T-cell (primary cell): ENCODE measurements around the gene PTCH1. TPM values are rescaled to one million over a fixed set of nuclear protein-coding genes. Genes with fewer than 3 reads are reported as not detected.

ENCODE experiments used
- ATAC-seq, 4 experiments: fragments of 200-7000 bp in 3 of 4; fragments of 150-1000 bp in 1 of 4; cut with Tn5 transposase; replicated peaks in 1 of 4; 1 replicate in 3 of 4; 2 replicates in 1 of 4; pipeline ENCODE4 v1.10.0; 2021; ENCODE audit warnings: moderate library complexity in 3 of 4, mild to moderate bottlenecking in 2 of 4, moderate number of reproducible peaks in 1 of 4
- CTCF ChIA-PET, 2 donors: fragments of 300-600 bp; sonication (Branson Sonifier 250); formaldehyde crosslinking; loops; one replicate each; lab custom pipeline; 2022; ENCODE audit warnings: antibody characterized with exemption in 2 of 2; lab: Charles Lee
- POLR2A ChIA-PET, 2 donors: fragments of 300-600 bp; sonication (Branson Sonifier 250); formaldehyde crosslinking; loops; one replicate each; lab custom pipeline; 2022; ENCODE audit warnings: antibody characterized with exemption in 2 of 2; lab: Charles Lee
- DNase-seq, 35 experiments: peaks; one replicate each; pipeline versions ENCODE4 v3.0.0 to v3.0.0-alpha.2; 2013 to 2023
- H3K27ac ChIP-seq: one replicate; pipeline ENCODE4 v1.5.1; 2013; ENCODE audit warnings: low read length
- H3K27me3 ChIP-seq, 2 experiments: replicated peaks in 1 of 2; 1 replicate in 1 of 2; 2 replicates in 1 of 2; pipeline versions ENCODE4 v1.6.1 to v1.7.0; 2013; ENCODE audit warnings: low read length in 1 of 2, mixed read lengths in 1 of 2; ENCODE audit not compliant: control insufficient read depth in 2 of 2, insufficient read depth in 2 of 2; ENCODE audit errors: extremely low read depth in 1 of 2
- H3K36me3 ChIP-seq, 2 donors: 1 replicate in 1 of 2; 2 replicates in 1 of 2; pipeline versions ENCODE4 v1.6.1 to v1.7.0; 2013; ENCODE audit warnings: low read length in 1 of 2; ENCODE audit not compliant: control insufficient read depth in 2 of 2, insufficient read depth in 1 of 2; ENCODE audit errors: extremely low read depth in 1 of 2
- H3K4me1 ChIP-seq, 2 experiments: 1 replicate in 1 of 2; 2 replicates in 1 of 2; pipeline versions ENCODE4 v1.6.1 to v1.7.0; 2013; ENCODE audit warnings: low read length in 2 of 2, mixed read lengths in 1 of 2; ENCODE audit not compliant: insufficient read depth in 2 of 2, control insufficient read depth in 1 of 2; ENCODE audit errors: extremely low read depth in 1 of 2
- H3K4me3 ChIP-seq, 2 donors: 1 replicate in 1 of 2; 2 replicates in 1 of 2; pipeline versions ENCODE4 v1.5.1 to v1.7.0; 2013; ENCODE audit warnings: mild to moderate bottlenecking in 2 of 2, low read length in 1 of 2, moderate library complexity in 1 of 2; ENCODE audit not compliant: control insufficient read depth in 1 of 2; ENCODE audit errors: extremely low read depth in 1 of 2
- H3K9me3 ChIP-seq: 2 replicates; pipeline ENCODE4 v1.7.0; 2013
- H3K27ac Mint-ChIP-seq, 2 donors: one replicate each; pipeline ENCODE4 v1.8.0; 2020 to 2021; ENCODE audit warnings: mild to moderate bottlenecking in 2 of 2, mixed read lengths in 2 of 2
- H3K27me3 Mint-ChIP-seq, 2 donors: one replicate each; pipeline ENCODE4 v1.8.0; 2021 to 2022; ENCODE audit warnings: mixed read lengths in 2 of 2
- H3K36me3 Mint-ChIP-seq: one replicate; pipeline ENCODE4 v1.8.0; 2021; ENCODE audit warnings: mixed read lengths
- H3K4me1 Mint-ChIP-seq, 3 donors: one replicate each; pipeline ENCODE4 v1.8.0; 2020 to 2022; ENCODE audit warnings: mixed read lengths in 3 of 3, mild to moderate bottlenecking in 1 of 3
- H3K4me3 Mint-ChIP-seq, 3 donors: one replicate each; pipeline ENCODE4 v1.8.0; 2020 to 2022; ENCODE audit warnings: mild to moderate bottlenecking in 3 of 3, mixed read lengths in 3 of 3, moderate library complexity in 3 of 3
- H3K9me3 Mint-ChIP-seq, 3 donors: one replicate each; pipeline ENCODE4 v1.8.0; 2020 to 2022; ENCODE audit warnings: mixed read lengths in 3 of 3
- WGBS: methylation state at CpG from one replicate; pipeline ENCODE4 v1.1.5; 2013; ENCODE audit warnings: missing lambda C conversion rate; ENCODE audit not compliant: insufficient coverage; 5-methylcytosine and 5-hydroxymethylcytosine counted together
- total RNA-seq, 35 experiments: library from RNA in 6 of 35; stranded (reverse) in 6 of 35; fragments of 120-200 nt in 1 of 35; gene quantifications; one replicate each; pipeline versions ENCODE4 v1.2.1 to v1.2.4 and lab custom pipeline; 2013 to 2026

PTCH1 gene
- total RNA-seq, 5 donors from 2014 or later (not counting 1 experiment from before 2014, with no cell fraction given), result 23.4 to 35.5 (median 29.2) TPM

- ATAC-seq, result no peak
- H3K27ac Mint-ChIP-seq, result no peak overlapping the region
- CTCF ChIA-PET, result no interaction called here
- Histone ChIP-seq H3K9me3 (no peaks in the 10 kb centered on the region), H3K4me1 (peaks cover 0 to 2% of the 10 kb centered on the region in 2 experiments), H3K27me3 (peaks cover 0 to 10% of the 10 kb centered on the region in 2 experiments), H3K36me3 (peaks cover 0 to 70% of the 10 kb centered on the region in 2 donors), H3K4me3 (no peak overlapping the region), H3K27ac (no peak overlapping the region)
- H3K9me3 Mint-ChIP-seq, result no peaks in the 10 kb centered on the region
- H3K27me3 Mint-ChIP-seq, result no peaks in the 10 kb centered on the region
- no peak overlapping the region for H3K4me3 Mint-ChIP-seq
- 89% methylated on average over 12 of the region's 22 CpGs for WGBS
- peaks cover 53% of the 10 kb centered on the region for H3K36me3 Mint-ChIP-seq
- POLR2A ChIA-PET, result no interaction called here
- no peaks in the 10 kb centered on the region for H3K4me1 Mint-ChIP-seq
- no peak for DNase-seq
Observed at GRCh38 chr9:95449016-95449415, 67.8 kb downstream of the PTCH1 start.

- DNase-seq, result no peak
- Histone ChIP-seq H3K4me3 (no peak overlapping the region), H3K4me1 (peaks cover 0 to 2% of the 10 kb centered on the region in 2 experiments), H3K27me3 (peaks cover 0 to 10% of the 10 kb centered on the region in 2 experiments), H3K36me3 (peaks cover 0 to 59% of the 10 kb centered on the region in 2 donors), H3K27ac (no peak overlapping the region), H3K9me3 (no peaks in the 10 kb centered on the region)
- ChIA-PET POLR2A (interaction anchor here in 1 of 2 donors (0.7 kb wide), 1 partner anchor 103 kb away, joined by 4 read pairs; no protein-coding TSS in a partner anchor), CTCF (interaction anchor here in 1 of 2 donors (0.5 kb wide), 1 partner anchor 69 kb away, joined by 3 read pairs; the partner anchor contains the start of gene PTCH1)
- WGBS, result 88% methylated on average over 19 of the region's 23 CpGs
- H3K4me3 Mint-ChIP-seq, result no peak overlapping the region
- no peak overlapping the region for H3K27ac Mint-ChIP-seq
- H3K36me3 Mint-ChIP-seq, result peaks cover 44% of the 10 kb centered on the region
- no peak for ATAC-seq
- no peaks in the 10 kb centered on the region for H3K9me3 Mint-ChIP-seq
- no peaks in the 10 kb centered on the region for H3K27me3 Mint-ChIP-seq
- no peaks in the 10 kb centered on the region for H3K4me1 Mint-ChIP-seq
Observed at GRCh38 chr9:95447660-95448420, 68.9 kb downstream of the PTCH1 start.

DNA sequence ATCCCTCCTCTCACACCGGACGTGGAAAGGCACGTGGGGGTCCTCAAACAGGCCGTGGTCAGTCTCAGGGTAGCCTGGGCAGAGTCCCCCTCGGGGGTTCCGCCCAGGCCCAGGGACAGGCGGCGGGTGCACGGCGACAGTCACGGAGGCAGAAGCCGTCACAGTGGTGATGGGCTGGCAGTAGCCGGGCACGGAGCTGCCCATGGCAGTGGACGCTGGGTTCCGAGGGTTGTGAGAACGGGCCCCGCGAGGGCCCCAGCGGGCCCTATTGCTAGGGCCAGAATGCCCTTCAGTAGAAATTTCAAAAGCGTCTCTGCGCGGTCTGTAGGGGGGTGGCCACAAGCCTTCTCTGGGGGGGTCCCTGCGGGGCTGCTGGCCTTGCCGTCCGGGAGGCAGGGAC lies 69.8 kb downstream of the PTCH1 start:
- Mint-ChIP-seq H3K4me3 (no peak overlapping the region), H3K36me3 (peaks cover 38% of the 10 kb centered on the region), H3K27ac (no peak overlapping the region), H3K4me1 (no peaks in the 10 kb centered on the region), H3K9me3 (no peaks in the 10 kb centered on the region), H3K27me3 (no peaks in the 10 kb centered on the region)
- POLR2A ChIA-PET, result no interaction called here
- Histone ChIP-seq H3K36me3 (peaks cover 0 to 52% of the 10 kb centered on the region in 2 donors), H3K27me3 (peaks cover 0 to 10% of the 10 kb centered on the region in 2 experiments), H3K9me3 (no peaks in the 10 kb centered on the region), H3K4me1 (peaks cover 0 to 2% of the 10 kb centered on the region in 2 experiments), H3K27ac (no peak overlapping the region), H3K4me3 (no peak overlapping the region)
- WGBS, result 96% methylated on average over 26 of the region's 26 CpGs
- ATAC-seq (no peak), DNase-seq (no peak)
- CTCF ChIA-PET, result interaction anchor here in 1 of 2 donors (0.5 kb wide), 1 partner anchor 70 kb away, joined by 3 read pairs; the partner anchor contains the start of gene PTCH1

DNA sequence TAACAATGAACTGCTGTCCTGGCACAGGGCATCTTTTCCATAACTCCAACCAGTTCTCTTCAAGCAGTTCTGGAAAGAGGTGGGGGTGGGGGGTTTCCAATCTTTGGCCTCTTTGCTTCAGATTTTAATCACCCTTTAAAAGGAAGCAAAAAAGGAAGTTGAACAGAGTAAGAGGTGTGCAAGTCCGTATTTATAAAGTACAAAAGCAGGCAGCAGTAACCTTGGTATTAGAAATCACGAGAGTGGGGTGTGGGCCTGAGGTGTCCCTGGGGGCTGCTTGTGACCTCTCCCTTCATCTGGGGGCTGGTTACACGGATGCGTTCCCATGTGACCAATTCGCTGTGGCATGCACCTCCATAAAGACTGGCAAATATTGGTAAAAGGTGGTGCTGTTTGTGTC lies 70.5 kb downstream of the PTCH1 start:
- H3K4me3 ChIP-seq, result no peak overlapping the region
- no peak overlapping the region for H3K4me3 Mint-ChIP-seq
- WGBS, result 71% methylated on average over 2 of the region's 5 CpGs
- CTCF ChIA-PET, result no interaction called here
- no peak overlapping the region for H3K27ac Mint-ChIP-seq
- no peaks in the 10 kb centered on the region for H3K4me1 Mint-ChIP-seq
- H3K27ac ChIP-seq, result no peak overlapping the region
- H3K9me3 Mint-ChIP-seq, result no peaks in the 10 kb centered on the region
- peaks cover 0 to 2% of the 10 kb centered on the region in 2 experiments for H3K4me1 ChIP-seq
- no peaks in the 10 kb centered on the region for H3K9me3 ChIP-seq
- peaks cover 0 to 49% of the 10 kb centered on the region in 2 donors for H3K36me3 ChIP-seq
- no peak for DNase-seq
- ATAC-seq, result no peak
- H3K36me3 Mint-ChIP-seq, result peaks cover 33% of the 10 kb centered on the region
- H3K27me3 ChIP-seq, result peaks cover 0 to 10% of the 10 kb centered on the region in 2 experiments
- H3K27me3 Mint-ChIP-seq, result no peaks in the 10 kb centered on the region
- POLR2A ChIA-PET, result no interaction called here

GRCh38 chr9:95444160-95444559 lies 72.6 kb downstream of the PTCH1 start:
- ATAC-seq, result no peak
- Histone ChIP-seq H3K36me3 (peaks cover 0 to 40% of the 10 kb centered on the region in 2 donors), H3K27ac (no peak overlapping the region), H3K27me3 (peaks cover 0 to 10% of the 10 kb centered on the region in 2 experiments), H3K9me3 (no peaks in the 10 kb centered on the region), H3K4me3 (no peak overlapping the region), H3K4me1 (peaks cover 0 to 2% of the 10 kb centered on the region in 2 experiments)
- DNase-seq, result no peak
- CTCF ChIA-PET, result no interaction called here
- WGBS, result no CpG with 5 or more reads among the region's 15 CpGs
- Mint-ChIP-seq H3K9me3 (no peaks in the 10 kb centered on the region), H3K27ac (no peak overlapping the region), H3K4me3 (no peak overlapping the region), H3K36me3 (peaks cover 22% of the 10 kb centered on the region), H3K27me3 (no peaks in the 10 kb centered on the region), H3K4me1 (no peaks in the 10 kb centered on the region)
- POLR2A ChIA-PET, result no interaction called here

- Histone ChIP-seq H3K9me3 (no peaks in the 10 kb centered on the region), H3K4me1 (peaks cover 0 to 2% of the 10 kb centered on the region in 2 experiments), H3K4me3 (no peak overlapping the region), H3K27ac (no peak overlapping the region), H3K27me3 (peaks cover 0 to 10% of the 10 kb centered on the region in 2 experiments), H3K36me3 (peaks cover 0 to 32% of the 10 kb centered on the region in 2 donors)
- Mint-ChIP-seq H3K4me3 (no peak overlapping the region), H3K27me3 (no peaks in the 10 kb centered on the region), H3K9me3 (no peaks in the 10 kb centered on the region), H3K36me3 (peaks cover 17% of the 10 kb centered on the region), H3K4me1 (no peaks in the 10 kb centered on the region), H3K27ac (no peak overlapping the region)
- ATAC-seq (no peak), DNase-seq (no peak)
- POLR2A ChIA-PET, result interaction anchor here in 1 of 2 donors (0.6 kb wide), 1 partner anchor 1013 kb away, joined by 3 read pairs; no protein-coding TSS in a partner anchor
- 86% methylated on average over 2 of the region's 2 CpGs for WGBS
- CTCF ChIA-PET, result no interaction called here
Observed at GRCh38 chr9:95443301-95443700, 73.5 kb downstream of the PTCH1 start.
